IMR-90 (cell line): ENCODE results near the gene CDKAL1. TPM values are rescaled to one million over a fixed set of nuclear protein-coding genes. Genes with fewer than 3 reads are reported as not detected.

Experiments
- ATAC-seq: fragments of 200-7000 bp; cut with Tn5 transposase; 2 replicates; pipeline ENCODE4 v1.9.1; 2020; ENCODE audit warnings: low read depth, mild to moderate bottlenecking, moderate library complexity
- BruUV-seq: library from RNA; stranded (reverse); fragments of 400-500 nt; replicated peaks from 2 replicates; lab custom pipeline; 2021; lab: Mats Ljungman, UMichigan
- CTCF ChIA-PET: fragments of 300-600 bp; formaldehyde crosslinking; extraction: SDS; loops from one replicate; lab custom pipeline; 2021; ENCODE audit warnings: antibody characterized with exemption; lab: Yijun Ruan, JAX
- POLR2A ChIA-PET: fragments of 300-600 bp; sonication (Branson Sonifier 250); formaldehyde crosslinking; loops from one replicate; lab custom pipeline; 2022; ENCODE audit warnings: antibody characterized with exemption; ENCODE audit not compliant: unreplicated experiment; lab: Charles Lee
- DNase-seq: peaks from one replicate; pipeline ENCODE4 v3.0.0; 2013
- H2AFZ ChIP-seq: replicated peaks from 2 replicates; pipeline ENCODE3; 2013; ENCODE audit warnings: low read length, mild to moderate bottlenecking; ENCODE audit not compliant: poor library complexity
- H2AK5ac ChIP-seq: 2 replicates; pipeline ENCODE4 v1.6.1; 2013; ENCODE audit warnings: low read depth, low read length, inconsistent platforms
- H2AK9ac ChIP-seq: replicated peaks from 2 replicates; pipeline ENCODE3; 2013; ENCODE audit warnings: mild to moderate bottlenecking, low read depth, low read length, moderate library complexity; ENCODE audit not compliant: poor library complexity
- H2BK120ac ChIP-seq: 2 replicates; pipeline ENCODE4 v1.6.1; 2013; ENCODE audit warnings: low read depth, low read length, inconsistent platforms
- H2BK15ac ChIP-seq: 3 replicates; pipeline ENCODE4 v1.6.1; 2013; ENCODE audit warnings: low read depth, low read length, inconsistent platforms
- H2BK20ac ChIP-seq: 2 replicates; pipeline ENCODE4 v1.6.1; 2013; ENCODE audit warnings: low read depth, mild to moderate bottlenecking, inconsistent platforms, low read length, moderate library complexity
- H2BK5ac ChIP-seq: 2 replicates; pipeline ENCODE4 v1.6.1; 2013; ENCODE audit warnings: mild to moderate bottlenecking, low read depth, low read length, inconsistent platforms; ENCODE audit not compliant: poor library complexity, severe bottlenecking
- H3K14ac ChIP-seq: replicated peaks from 2 replicates; pipeline ENCODE4 v1.6.1; 2013; ENCODE audit warnings: low read depth, low read length, inconsistent platforms
- H3K18ac ChIP-seq: 2 replicates; pipeline ENCODE4 v1.6.1; 2013; ENCODE audit warnings: low read depth, low read length, control low read depth
- H3K23ac ChIP-seq: 2 replicates; pipeline ENCODE4 v1.6.1; 2013; ENCODE audit warnings: low read depth, low read length, inconsistent platforms
- H3K27ac ChIP-seq: 2 replicates; pipeline ENCODE4 v1.5.1; 2013; ENCODE audit warnings: mild to moderate bottlenecking, control low read depth, low read length; ENCODE audit not compliant: insufficient read depth
- H3K27me3 ChIP-seq: 2 replicates; pipeline ENCODE4 v1.6.1; 2013; ENCODE audit warnings: low read length; ENCODE audit not compliant: control insufficient read depth, insufficient read depth
- H3K36me3 ChIP-seq: 2 replicates; pipeline ENCODE4 v1.6.1; 2013; ENCODE audit warnings: low read length, mixed read lengths; ENCODE audit not compliant: control insufficient read depth, insufficient read depth
- H3K4ac ChIP-seq: 2 replicates; pipeline ENCODE4 v1.6.1; 2013; ENCODE audit warnings: low read depth, low read length, inconsistent platforms
- H3K4me1 ChIP-seq: 2 replicates; pipeline ENCODE4 v1.6.1; 2013; ENCODE audit warnings: low read length, mixed read lengths; ENCODE audit not compliant: control insufficient read depth, insufficient read depth
- H3K4me2 ChIP-seq: 2 replicates; pipeline ENCODE4 v1.6.1; 2013; ENCODE audit warnings: low read depth, mild to moderate bottlenecking, control low read depth, low read length, moderate library complexity
- H3K4me3 ChIP-seq: 2 replicates; pipeline ENCODE4 v1.5.1; 2013; ENCODE audit warnings: low read depth, mild to moderate bottlenecking, control low read depth, low read length, moderate library complexity; ENCODE audit not compliant: insufficient read depth
- H3K56ac ChIP-seq: 2 replicates; pipeline ENCODE4 v1.6.1; 2013; ENCODE audit warnings: low read length, inconsistent platforms; ENCODE audit not compliant: insufficient read depth; ENCODE audit errors: extremely low read depth
- H3K79me1 ChIP-seq, 2 experiments: 2 replicates each; pipeline ENCODE4 v1.6.1; 2013; ENCODE audit warnings: low read length in 2 of 2, inconsistent platforms in 1 of 2, low read depth in 1 of 2
- H3K9ac ChIP-seq: 2 replicates; pipeline ENCODE4 v1.6.1; 2013; ENCODE audit warnings: low read depth, low read length, control low read depth
- H3K9me1 ChIP-seq: 2 replicates; pipeline ENCODE4 v1.6.1; 2013; ENCODE audit warnings: low read length, inconsistent platforms; ENCODE audit not compliant: insufficient read depth
- H3K9me3 ChIP-seq: 2 replicates; pipeline ENCODE4 v1.6.1; 2013; ENCODE audit warnings: low read length; ENCODE audit not compliant: control insufficient read depth, insufficient read depth
- H4K20me1 ChIP-seq: 2 replicates; pipeline ENCODE4 v1.6.1; 2013; ENCODE audit warnings: low read length, inconsistent platforms; ENCODE audit not compliant: insufficient read depth
- H4K5ac ChIP-seq: 2 replicates; pipeline ENCODE4 v1.6.1; 2013; ENCODE audit warnings: mild to moderate bottlenecking, low read depth, low read length, control low read depth
- H4K8ac ChIP-seq, 2 experiments: 2 replicates each; pipeline ENCODE4 v1.6.1; 2013; ENCODE audit warnings: low read depth in 2 of 2, low read length in 2 of 2, control low read depth in 1 of 2, inconsistent platforms in 1 of 2
- H4K91ac ChIP-seq: 2 replicates; pipeline ENCODE4 v1.6.1; 2013; ENCODE audit warnings: low read depth, low read length, inconsistent platforms; ENCODE audit not compliant: insufficient read depth
- CHD1 ChIP-seq: IDR thresholded peaks from 2 replicates; pipeline ENCODE4 v1.6.1; 2012; ENCODE audit warnings: low read depth, low read length, improper control_type of control experiment
- MAFK ChIP-seq: IDR thresholded peaks from 2 replicates; pipeline ENCODE4 v1.6.1; 2012; ENCODE audit warnings: low read depth, low read length, improper control_type of control experiment
- MXI1 ChIP-seq: IDR thresholded peaks from 2 replicates; pipeline ENCODE4 v1.6.1; 2012; ENCODE audit warnings: low read depth, mild to moderate bottlenecking, low read length, moderate library complexity, borderline replicate concordance
- RAD21 ChIP-seq: IDR thresholded peaks from 2 replicates; pipeline ENCODE4 v1.6.1; 2012; ENCODE audit warnings: low read length, improper control_type of control experiment
- WGBS, 2 experiments: methylation state at CpG; one replicate each; pipeline versions ENCODE4 v1.1.5 to v1.1.7; 2013; ENCODE audit warnings: missing lambda C conversion rate in 2 of 2; ENCODE audit not compliant: insufficient read length in 1 of 2; ENCODE audit errors: extremely low coverage in 2 of 2; 5-methylcytosine and 5-hydroxymethylcytosine counted together
- dilution Hi-C: fragments of 300-500 bp; cut with HindIII; formaldehyde crosslinking; loops from one replicate; pipeline ENCODE4 v1.14.3; 2018; ENCODE audit warnings: low sequenced_read_pairs; ENCODE audit not compliant: unreplicated experiment
- in situ Hi-C: fragments of 300-500 bp; cut with MboI; formaldehyde crosslinking; loops from 3 replicates; pipeline ENCODE4 v1.14.3; 2019; ENCODE audit warnings: low sequenced_read_pairs, inconsistent platforms, mixed read lengths
- intact Hi-C: fragments of 100-400 bp; cut with micrococcal nuclease; formaldehyde crosslinking; loops from 2 replicates; pipeline ENCODE4 v1.10.0; 2022
- polyA plus RNA-seq, 3 experiments: library from polyadenylated mRNA; depleted of rRNA; stranded (reverse); fragments of >200 nt; gene quantifications; 2 replicates each; pipeline ENCODE4 v1.2.3, GENCODE V29; 2012; ENCODE audit warnings: low replicate concordance in 1 of 3
- total RNA-seq: library from RNA; depleted of rRNA; stranded (reverse); fragments of >200 nt; gene quantifications from 2 replicates; pipeline ENCODE4 v1.2.3, GENCODE V29; 2012

CDKAL1 gene
- total and polyA plus RNA-seq, 2 of the 4 experiments (the other 2 are of a cell fraction): 3.7 to 13.1 TPM

DNA sequence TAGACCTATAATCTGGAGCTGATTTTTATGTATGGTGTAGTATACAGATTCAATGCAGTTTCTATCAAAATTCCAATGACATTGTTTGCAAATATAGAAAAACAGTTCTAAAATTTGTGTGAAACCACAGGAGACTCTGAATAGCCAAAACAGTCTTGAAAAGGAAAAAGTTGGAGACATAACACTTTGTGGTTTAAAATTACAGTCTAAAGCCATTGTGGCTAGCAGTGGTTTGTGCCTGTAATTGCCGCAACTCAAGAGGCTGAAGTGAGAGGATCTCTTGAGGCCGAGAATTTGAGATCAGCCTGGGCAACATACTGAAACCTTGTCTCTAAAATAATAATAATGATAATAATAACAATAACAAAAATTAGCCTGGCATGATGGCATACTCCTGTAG, 213.7 kb downstream of the CDKAL1 start:
- Histone ChIP-seq H3K4me3 (no peak overlapping the region), H3K79me1 (peaks cover 0 to 20% of the 10 kb centered on the region in 2 experiments; a peak in 3 of 4 replicates), H4K91ac (no peak overlapping the region), H3K4me1 (peaks cover 3% of the 10 kb centered on the region; the same call in 1 of the 2 replicates), H3K4me2 (no peak overlapping the region), H3K56ac (no peak overlapping the region), H3K4ac (no peak overlapping the region), H3K9me1 (no peaks in the 10 kb centered on the region), H2AK9ac (no peak overlapping the region), H3K23ac (no peak overlapping the region), H2BK15ac (no peak overlapping the region), H3K9me3 (no peaks in the 10 kb centered on the region), H3K27me3 (no peaks in the 10 kb centered on the region), H2BK5ac (no peak overlapping the region), H2BK20ac (no peak overlapping the region), H3K36me3 (no peaks in the 10 kb centered on the region), H3K14ac (no peak overlapping the region), H3K27ac (no peak overlapping the region), H4K20me1 (no peaks in the 10 kb centered on the region), H3K18ac (no peak overlapping the region), H4K5ac (no peak overlapping the region), H4K8ac (no peak overlapping the region), H2AFZ (no peak overlapping the region), H3K9ac (no peak overlapping the region), H2AK5ac (no peak overlapping the region), H2BK120ac (no peak overlapping the region)
- ChIA-PET CTCF (no interaction called here), POLR2A (no interaction called here)
- BruUV-seq: no TSS peak
- no CpG with 5 or more reads among the region's 2 CpGs for WGBS, 2 experiments
- dilution Hi-C loops: no loop called here
- DNase-seq (no peak), ATAC-seq (no peak)
- intact Hi-C loops: no loop called here
- in situ Hi-C loops: no loop called here
- no peak for TF ChIP-seq MXI1
- no peak for TF ChIP-seq RAD21
- no peak for TF ChIP-seq CHD1
- no peak for TF ChIP-seq MAFK
